Sigmoid colon (tissue), 7 donors: ENCODE data around the gene SLC2A4. TPM values are rescaled to one million over a fixed set of nuclear protein-coding genes. Genes with fewer than 3 reads are reported as not detected.

Experiments used
- DNase-seq: peaks from one replicate; pipeline ENCODE4 v3.0.0-alpha.2; 2019
- H3K27ac ChIP-seq, 4 donors: fragments of 200-600 bp; sonication (generic); one replicate each; pipeline ENCODE4 v1.5.1; 2016 to 2019; ENCODE audit warnings: mild to moderate bottlenecking in 1 of 4
- H3K27me3 ChIP-seq, 3 donors: fragments of 200-600 bp; sonication (generic); one replicate each; pipeline ENCODE4 v1.5.1; 2019; ENCODE audit warnings: mild to moderate bottlenecking in 1 of 3
- H3K36me3 ChIP-seq, 4 donors: fragments of 200-600 bp; sonication (generic); one replicate each; pipeline ENCODE4 v1.5.1; 2016 to 2019
- H3K4me1 ChIP-seq, 4 donors: fragments of 200-600 bp; sonication (generic); one replicate each; pipeline ENCODE4 v1.5.1; 2017 to 2019
- H3K4me3 ChIP-seq, 4 donors: fragments of 200-600 bp; sonication (generic); one replicate each; pipeline ENCODE4 v1.5.1; 2017 to 2019; ENCODE audit warnings: mild to moderate bottlenecking in 2 of 4, moderate library complexity in 1 of 4
- H3K9me3 ChIP-seq, 4 donors: fragments of 200-600 bp in 3 of 4; sonication (generic) in 3 of 4; one replicate each; pipeline versions ENCODE4 v1.5.1 to v1.6.1; 2013 to 2019
- EP300 ChIP-seq, 4 donors: sonication (generic); formaldehyde crosslinking; IDR thresholded peaks; one replicate each; pipeline ENCODE4 v1.6.1; 2017; ENCODE audit warnings: antibody characterized with exemption in 4 of 4
- POLR2A ChIP-seq, 2 donors: fragments of 450-650 bp; IDR thresholded peaks; one replicate each; pipeline ENCODE4 v1.6.1; 2016; ENCODE audit warnings: antibody characterized with exemption in 2 of 2, mild to moderate bottlenecking in 2 of 2, moderate library complexity in 2 of 2
- POLR2AphosphoS5 ChIP-seq, 4 donors: sonication (generic); formaldehyde crosslinking; IDR thresholded peaks; one replicate each; pipeline ENCODE4 v1.6.1; 2017; ENCODE audit warnings: antibody characterized with exemption in 4 of 4
- WGBS, 2 donors: extraction: QIAGEN DNeasy Blood & Tissue Kit; methylation state at CpG; one replicate each; pipeline ENCODE4 v1.1.7; 2013; 5-methylcytosine and 5-hydroxymethylcytosine counted together
- intact Hi-C: fragments of 100-400 bp; cut with DNase I; formaldehyde crosslinking; loops from one replicate; pipeline ENCODE4 v1.15.1; 2023
- polyA plus RNA-seq, 3 donors: library from polyadenylated mRNA; stranded (reverse); fragments of 200-250 nt; gene quantifications; one replicate each; pipeline ENCODE4 v1.2.3, GENCODE V29; 2013
- total RNA-seq, 4 donors: library from RNA; depleted of rRNA; stranded (reverse); fragments of >200 nt; gene quantifications; one replicate each; pipeline ENCODE4 v1.1.0, GENCODE V29; 2016
- TF ChIP-seq, protein P1 (sequence below), 4 experiments: fragments of 450-650 bp in 3 of 4; fragments of 200-600 bp in 1 of 4; IDR thresholded peaks; one replicate each; pipeline ENCODE4 v1.5.1; 2016 to 2019; ENCODE audit warnings: antibody characterized with exemption in 4 of 4, mild to moderate bottlenecking in 3 of 4, moderate library complexity in 2 of 4
- donor health status: healthy with polysubstance abuse.
- donor health status: Bipolar disorder and iron deficiency.
- donor health status: healthy.

SLC2A4 gene
- total and polyA plus RNA-seq, 7 donors: 0.60 to 127 (median 72.9) TPM

DNA sequence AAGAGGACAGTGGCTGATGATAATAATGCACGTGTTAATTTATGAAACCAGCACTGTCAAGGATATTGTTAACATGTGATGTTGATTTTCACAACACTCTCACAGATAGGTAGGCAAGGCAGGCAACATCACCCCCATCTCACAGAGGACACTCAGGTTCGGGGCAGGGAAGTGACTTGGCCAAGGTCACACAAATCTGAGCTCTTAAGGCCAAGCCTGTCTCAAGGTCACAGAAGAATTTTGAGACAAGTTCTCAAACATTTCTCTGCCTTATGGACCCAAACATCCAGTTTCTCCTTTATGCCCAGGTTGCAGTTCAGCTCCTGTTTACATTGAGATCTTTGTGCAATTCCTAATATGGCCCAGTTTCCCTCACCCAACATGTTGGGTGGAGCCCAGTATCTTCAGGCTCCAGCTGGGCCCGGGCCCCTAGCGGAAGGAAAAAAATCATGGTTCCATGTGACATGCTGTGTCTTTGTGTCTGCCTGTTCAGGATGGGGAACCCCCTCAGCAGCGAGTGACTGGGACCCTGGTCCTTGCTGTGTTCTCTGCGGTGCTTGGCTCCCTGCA is 1.3 kb downstream of the SLC2A4 start:
- Histone ChIP-seq H3K9me3 (no peaks in the 10 kb centered on the region), H3K4me1 (peaks cover 0 to 56% (median 46%) of the 10 kb centered on the region in 4 donors), H3K4me3 (peak overlapping the region; percentile 53 to 83 (median 68)), H3K36me3 (peaks cover 26 to 33% (median 28%) of the 10 kb centered on the region in 4 donors), H3K27ac (peak overlapping the region; percentile 93 to 98 (median 96)), H3K27me3 (no peaks in the 10 kb centered on the region)
- intact Hi-C loops: no loop called here
- TF ChIP-seq, protein P1, sequence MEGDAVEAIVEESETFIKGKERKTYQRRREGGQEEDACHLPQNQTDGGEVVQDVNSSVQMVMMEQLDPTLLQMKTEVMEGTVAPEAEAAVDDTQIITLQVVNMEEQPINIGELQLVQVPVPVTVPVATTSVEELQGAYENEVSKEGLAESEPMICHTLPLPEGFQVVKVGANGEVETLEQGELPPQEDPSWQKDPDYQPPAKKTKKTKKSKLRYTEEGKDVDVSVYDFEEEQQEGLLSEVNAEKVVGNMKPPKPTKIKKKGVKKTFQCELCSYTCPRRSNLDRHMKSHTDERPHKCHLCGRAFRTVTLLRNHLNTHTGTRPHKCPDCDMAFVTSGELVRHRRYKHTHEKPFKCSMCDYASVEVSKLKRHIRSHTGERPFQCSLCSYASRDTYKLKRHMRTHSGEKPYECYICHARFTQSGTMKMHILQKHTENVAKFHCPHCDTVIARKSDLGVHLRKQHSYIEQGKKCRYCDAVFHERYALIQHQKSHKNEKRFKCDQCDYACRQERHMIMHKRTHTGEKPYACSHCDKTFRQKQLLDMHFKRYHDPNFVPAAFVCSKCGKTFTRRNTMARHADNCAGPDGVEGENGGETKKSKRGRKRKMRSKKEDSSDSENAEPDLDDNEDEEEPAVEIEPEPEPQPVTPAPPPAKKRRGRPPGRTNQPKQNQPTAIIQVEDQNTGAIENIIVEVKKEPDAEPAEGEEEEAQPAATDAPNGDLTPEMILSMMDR (IDR thresholded peaks at IDR 0.05): peak in 2 of 4 experiments; percentile 11 to 49
- TF ChIP-seq POLR2AphosphoS5 (IDR thresholded peaks at IDR 0.05): peak in 2 of 4 donors; percentile 30 to 58
- TF ChIP-seq EP300 (IDR thresholded peaks at IDR 0.05): no peak
- peak; percentile 78 for DNase-seq
- 52 to 56% methylated on average over 6 of the region's 6 CpGs for WGBS, 2 donors

DNA sequence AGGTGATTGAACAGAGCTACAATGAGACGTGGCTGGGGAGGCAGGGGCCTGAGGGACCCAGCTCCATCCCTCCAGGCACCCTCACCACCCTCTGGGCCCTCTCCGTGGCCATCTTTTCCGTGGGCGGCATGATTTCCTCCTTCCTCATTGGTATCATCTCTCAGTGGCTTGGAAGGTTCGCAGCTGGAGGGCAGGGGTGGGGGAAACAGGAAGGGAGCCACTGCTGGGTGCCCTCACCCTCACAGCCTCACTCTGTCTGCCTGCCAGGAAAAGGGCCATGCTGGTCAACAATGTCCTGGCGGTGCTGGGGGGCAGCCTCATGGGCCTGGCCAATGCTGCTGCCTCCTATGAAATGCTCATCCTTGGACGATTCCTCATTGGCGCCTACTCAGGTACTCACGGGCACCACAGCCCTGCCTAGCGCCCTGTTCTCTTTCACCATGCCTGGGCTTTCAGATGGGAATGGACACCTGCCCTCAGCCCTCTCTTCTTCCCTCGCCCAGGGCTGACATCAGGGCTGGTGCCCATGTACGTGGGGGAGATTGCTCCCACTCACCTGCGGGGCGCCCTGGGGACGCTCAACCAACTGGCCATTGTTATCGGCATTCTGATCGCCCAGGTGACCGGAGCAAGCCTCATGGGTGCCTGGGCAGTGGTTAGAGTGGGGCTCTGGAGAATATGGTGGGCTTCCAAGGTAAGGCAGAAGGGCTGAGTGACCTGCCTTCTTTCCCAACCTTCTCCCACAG is 2.1 kb downstream of the SLC2A4 start:
- Histone ChIP-seq H3K27ac (peak overlapping the region; percentile 93 to 98 (median 96)), H3K27me3 (no peaks in the 10 kb centered on the region), H3K4me3 (peak overlapping the region; percentile 53 to 83 (median 68)), H3K9me3 (no peaks in the 10 kb centered on the region), H3K4me1 (peaks cover 0 to 56% (median 46%) of the 10 kb centered on the region in 4 donors), H3K36me3 (peaks cover 26 to 33% (median 28%) of the 10 kb centered on the region in 4 donors)
- 87 to 88% methylated on average over 18 of the region's 18 CpGs for WGBS, 2 donors
- no peak for DNase-seq
- intact Hi-C loops: no loop called here
- TF ChIP-seq POLR2A (IDR thresholded peaks at IDR 0.05): no peak
- TF ChIP-seq, protein P1 (IDR thresholded peaks at IDR 0.05): peak in 1 of 4 experiments; percentile 0

DNA sequence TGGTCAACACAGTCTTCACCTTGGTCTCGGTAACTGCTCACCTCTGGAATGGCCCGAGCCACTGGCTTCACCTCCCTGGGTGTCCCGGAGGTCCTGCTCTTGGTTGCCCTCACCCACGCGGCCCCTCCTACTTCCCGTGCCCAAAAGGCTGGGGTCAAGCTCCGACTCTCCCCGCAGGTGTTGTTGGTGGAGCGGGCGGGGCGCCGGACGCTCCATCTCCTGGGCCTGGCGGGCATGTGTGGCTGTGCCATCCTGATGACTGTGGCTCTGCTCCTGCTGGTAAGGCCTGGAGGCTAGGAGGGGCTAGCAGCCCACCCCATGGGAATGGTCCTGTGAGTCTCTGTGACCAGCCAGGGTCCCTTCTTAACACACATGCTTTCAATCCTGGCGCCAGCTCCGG is 3.4 kb downstream of the SLC2A4 start:
- Histone ChIP-seq H3K27me3 (no peaks in the 10 kb centered on the region), H3K9me3 (no peaks in the 10 kb centered on the region), H3K36me3 (peaks cover 26 to 33% (median 28%) of the 10 kb centered on the region in 4 donors), H3K4me3 (no peak overlapping the region), H3K27ac (peak overlapping the region; percentile 93 to 98 (median 96)), H3K4me1 (peaks cover 0 to 56% (median 46%) of the 10 kb centered on the region in 4 donors)
- intact Hi-C loops: no loop called here
- 83 to 95% methylated on average over 16 of the region's 16 CpGs for WGBS, 2 donors
- TF ChIP-seq EP300 (IDR thresholded peaks at IDR 0.05): no peak
- TF ChIP-seq POLR2A (IDR thresholded peaks at IDR 0.05): no peak
- TF ChIP-seq, protein P1 (IDR thresholded peaks at IDR 0.05): no peak
- TF ChIP-seq POLR2AphosphoS5 (IDR thresholded peaks at IDR 0.05): no peak
- no peak for DNase-seq

DNA sequence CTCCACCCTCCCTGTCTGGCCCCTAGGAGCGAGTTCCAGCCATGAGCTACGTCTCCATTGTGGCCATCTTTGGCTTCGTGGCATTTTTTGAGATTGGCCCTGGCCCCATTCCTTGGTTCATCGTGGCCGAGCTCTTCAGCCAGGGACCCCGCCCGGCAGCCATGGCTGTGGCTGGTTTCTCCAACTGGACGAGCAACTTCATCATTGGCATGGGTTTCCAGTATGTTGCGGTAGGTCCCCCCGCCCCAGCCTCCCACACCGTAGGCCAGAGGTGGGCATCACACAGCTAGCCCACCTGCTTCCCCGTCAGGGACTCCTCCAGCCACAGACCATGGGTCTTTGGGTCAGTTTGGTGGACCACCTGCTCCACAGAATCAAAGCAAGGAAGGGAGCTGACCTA is 4.2 kb downstream of the SLC2A4 start:
- Histone ChIP-seq H3K27ac (peak overlapping the region; percentile 93 to 98 (median 96)), H3K4me1 (peaks cover 0 to 57% (median 49%) of the 10 kb centered on the region in 4 donors), H3K36me3 (peaks cover 26 to 33% (median 28%) of the 10 kb centered on the region in 4 donors), H3K27me3 (no peaks in the 10 kb centered on the region), H3K9me3 (no peaks in the 10 kb centered on the region), H3K4me3 (no peak overlapping the region)
- WGBS, 2 donors: 92% methylated on average over 12 of the region's 12 CpGs
- intact Hi-C loops: no loop called here
- TF ChIP-seq, protein P1 (IDR thresholded peaks at IDR 0.05): no peak
- TF ChIP-seq POLR2A (IDR thresholded peaks at IDR 0.05): no peak
- DNase-seq: no peak
